ENCODE results near the gene CDKN1B. TPM values are rescaled to one million over a fixed set of nuclear protein-coding genes. Genes with fewer than 3 reads are reported as not detected.

CDKN1B gene
- total and polyA plus RNA-seq, 2 experiments from 2014 or later, result 9.3 to 27.9 TPM

GRCh38 chr12:12722435-12723148 lies 5.4 kb downstream of the CDKN1B start (continued):
- TF ChIP-seq ZNF462 (CRISPR knock-in tag; IDR thresholded peaks at IDR 0.05), result no peak
- no peak for TF ChIP-seq ZNF331 (CRISPR knock-in tag; IDR thresholded peaks at IDR 0.05; ENCODE audit: low read depth)
- no peak for TF ChIP-seq EZH2 (IDR thresholded peaks at IDR 0.05; ENCODE audit: low read depth, unreplicated experiment)

GRCh38 chr12:12723149-12723680 lies 6.0 kb downstream of the CDKN1B start:
- Mint-ChIP-seq H3K9me3 (no peaks in the 10 kb centered on the region), H3K36me3 (ENCODE audit: low read depth) (peaks cover 45% of the 10 kb centered on the region), H3K4me1 (peaks cover 44% of the 10 kb centered on the region), H3K4me3 (peak overlapping the region; percentile 71), H3K27me3 (ENCODE audit: insufficient read depth, low read depth, poor library complexity) (peaks cover 15% of the 10 kb centered on the region), H3K27ac (no peak overlapping the region)
- H3F3A ChIP-seq (replicated peaks; ENCODE audit: low read depth), result peaks cover 11% of the 10 kb centered on the region
- peaks cover 23% of the 10 kb centered on the region for H4K20me1 ChIP-seq (replicated peaks; ENCODE audit: insufficient read depth)
- ATAC-seq (no peak), DNase-seq (ENCODE audit: low spot score) (no peak)
- H3K4me1 ChIP-seq (ENCODE audit: insufficient read depth), result peaks cover 38% of the 10 kb centered on the region
- H3K27me3 ChIP-seq (ENCODE audit: insufficient read depth), result peaks cover 54% of the 10 kb centered on the region
- peak overlapping the region; percentile 89 for H2AFZ ChIP-seq
- H3K4me3 ChIP-seq, result peak overlapping the region; percentile 61
- H3K4me2 ChIP-seq, result peak overlapping the region; percentile 78
- peaks cover 27% of the 10 kb centered on the region for H3K79me2 ChIP-seq (replicated peaks; ENCODE audit: insufficient read depth)
- H3K27ac ChIP-seq (ENCODE audit: low read depth), result no peak overlapping the region
- no peaks in the 10 kb centered on the region for H3K9me2 ChIP-seq (ENCODE audit: insufficient read depth)
- peaks cover 14% of the 10 kb centered on the region; the same call in 1 of the 2 replicates for H3K36me3 ChIP-seq (ENCODE audit: insufficient read depth)
- TF ChIP-seq NANOG (IDR thresholded peaks at IDR 0.05; ENCODE audit: borderline replicate concordance) (no peak), EZH2phosphoT487 (IDR thresholded peaks at IDR 0.05; ENCODE audit: unreplicated experiment) (no peak), ETS1 (IDR thresholded peaks at IDR 0.05) (no peak), STAT1 (IDR thresholded peaks at IDR 0.05; ENCODE audit: unreplicated experiment) (no peak), POLR2AphosphoS5 (IDR thresholded peaks at IDR 0.05; ENCODE audit: low read depth) (no peak), EZH2 (IDR thresholded peaks at IDR 0.05; ENCODE audit: low read depth, unreplicated experiment) (no peak)

Data from GM23338 (cell line).